NCI-H2227 treated with DMSO at 0.1 percent for 48 hours (cell line): Measurements from ENCODE around the gene CD59.
"Not testable (repeated sequence)": the region's sequence is repeated elsewhere in the genome, so short reads cannot be mapped to it uniquely, and the experiment has no call there.

ENCODE experiments used
- DNase-seq: peaks from one replicate; lab custom pipeline; 2025; lab: John Stamatoyannopoulos, UW

The CD59 gene

GRCh38 chr11:33742249-33742851 lies 6.1 kb upstream of the CD59 start:
- peak; percentile 27 for DNase-seq

- DNase-seq: no peak
Measured at GRCh38 chr11:33741806-33742205, 5.6 kb upstream of the CD59 start.

GRCh38 chr11:33737362-33737821 lies 1.2 kb upstream of the CD59 start:
- DNase-seq: no peak

GRCh38 chr11:33735271-33736147 lies 714 bp downstream of the CD59 start:
- DNase-seq: peak; percentile 40

GRCh38 chr11:33734441-33735270 lies 1.6 kb downstream of the CD59 start:
- no peak for DNase-seq

GRCh38 chr11:33733980-33734379 lies 2.2 kb downstream of the CD59 start:
- no peak for DNase-seq

- DNase-seq: no peak
Measured at GRCh38 chr11:33731723-33732531, 4.3 kb downstream of the CD59 start.

GRCh38 chr11:33730716-33731115 lies 5.5 kb downstream of the CD59 start:
- DNase-seq: no peak

- not testable (repeated sequence) for DNase-seq
Measured at GRCh38 chr11:33729072-33729664, 7.1 kb downstream of the CD59 start.

GRCh38 chr11:33727539-33727938 lies 8.7 kb downstream of the CD59 start:
- not testable (repeated sequence) for DNase-seq

GRCh38 chr11:33725496-33725895 lies 10.7 kb downstream of the CD59 start:
- no peak for DNase-seq

GRCh38 chr11:33724644-33725035 lies 11.6 kb downstream of the CD59 start:
- no peak for DNase-seq

- no peak for DNase-seq
Measured at GRCh38 chr11:33723238-33723881, 12.9 kb downstream of the CD59 start.

- no peak for DNase-seq
Measured at GRCh38 chr11:33722590-33723234, 13.5 kb downstream of the CD59 start.

GRCh38 chr11:33721984-33722383 lies 14.2 kb downstream of the CD59 start:
- no peak for DNase-seq

- DNase-seq: no peak
Measured at GRCh38 chr11:33721426-33721825, 14.8 kb downstream of the CD59 start.

GRCh38 chr11:33719587-33719986 lies 16.6 kb downstream of the CD59 start:
- no peak for DNase-seq

GRCh38 chr11:33718440-33718839 lies 17.8 kb downstream of the CD59 start:
- no peak for DNase-seq

- no peak for DNase-seq
Measured at GRCh38 chr11:33716243-33716642, 20.0 kb downstream of the CD59 start.

GRCh38 chr11:33713856-33714398 lies 22.3 kb downstream of the CD59 start:
- DNase-seq: no peak
